Stimulated activated CD8-positive, alpha-beta memory T cell treated with anti-CD3 and anti-CD28 coated beads, Interleukin-7, amount 100 ng/mL, for 4 hours (primary cell): ENCODE data around the gene CXCR6.

ENCODE experiments used
- DNase-seq, 2 donors: peaks; one replicate each; pipeline ENCODE4 v3.0.0-alpha.2; 2020; ENCODE audit warnings: low read depth in 2 of 2

CXCR6 gene

GRCh38 chr3:45943207-45943846, at the start of gene CXCR6:
TSS of gene CXCR6 (plus strand) at chr3:45943464. CDS start at chr3:45946482, 3,018 bp downstream.
- peak; percentile 36 to 50 for DNase-seq

- no peak for DNase-seq
These were observed 49.2 kb upstream of the CXCR6 start for GRCh38 chr3:45894015-45894414.

DNA sequence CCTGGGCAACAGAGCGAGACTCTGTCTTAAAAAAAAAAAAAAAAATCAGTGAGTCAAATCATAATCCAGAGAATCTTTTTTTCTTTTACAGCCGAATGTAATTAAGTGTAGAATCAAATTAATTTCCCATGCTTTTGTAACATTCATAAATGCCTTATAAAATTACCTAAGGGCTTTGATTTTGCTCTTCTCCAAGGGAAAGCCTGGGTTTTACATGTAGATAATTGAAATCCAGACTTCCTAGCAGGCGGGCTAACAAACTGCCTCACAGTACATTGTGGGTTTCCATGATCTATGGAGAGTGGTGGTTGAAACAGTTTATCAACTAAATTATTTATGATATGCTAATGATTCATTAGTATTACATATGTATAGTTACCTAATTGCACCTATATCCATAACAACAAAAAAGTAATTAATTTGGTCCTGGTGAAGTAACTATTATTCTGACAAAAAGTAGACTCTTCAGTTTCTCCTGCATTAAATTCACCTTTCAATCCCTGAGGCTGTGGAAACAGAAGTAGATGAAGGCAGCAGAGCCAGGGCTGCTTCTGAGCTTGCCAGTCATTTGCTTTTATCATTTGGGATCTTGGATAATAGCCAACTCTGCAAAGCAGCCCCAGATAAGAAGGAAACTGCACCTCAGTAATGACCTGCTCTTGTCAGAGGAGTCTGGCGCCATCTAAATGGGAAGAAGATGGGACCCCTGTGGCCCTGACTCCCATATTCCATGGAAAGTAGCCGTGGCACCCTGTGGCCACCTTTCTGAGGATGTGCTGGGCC, 47.4 kb upstream of the CXCR6 start:
- DNase-seq, result no peak

DNA sequence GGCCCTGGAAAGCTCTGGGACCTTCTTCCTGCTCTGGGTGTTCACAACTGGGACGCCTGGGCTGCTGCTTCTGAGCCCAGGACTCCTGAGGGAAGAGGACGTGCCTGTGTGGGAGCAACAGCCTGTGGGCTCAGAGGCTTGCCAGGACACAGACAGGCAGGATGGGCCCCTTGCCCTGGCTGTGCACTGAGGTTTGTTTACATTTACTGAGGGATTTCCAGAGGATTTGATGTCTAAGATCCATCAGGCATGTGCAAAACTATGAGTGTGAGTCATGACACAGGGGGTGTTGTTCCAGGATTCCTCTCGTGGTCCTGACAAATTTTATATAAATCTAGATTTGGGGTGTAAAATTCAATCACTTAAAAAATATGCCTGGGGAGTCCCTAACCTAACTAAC, 46.3 kb upstream of the CXCR6 start:
- DNase-seq, result no peak

GRCh38 chr3:45904931-45905330, 38.3 kb upstream of the CXCR6 start:
- no peak for DNase-seq

DNA sequence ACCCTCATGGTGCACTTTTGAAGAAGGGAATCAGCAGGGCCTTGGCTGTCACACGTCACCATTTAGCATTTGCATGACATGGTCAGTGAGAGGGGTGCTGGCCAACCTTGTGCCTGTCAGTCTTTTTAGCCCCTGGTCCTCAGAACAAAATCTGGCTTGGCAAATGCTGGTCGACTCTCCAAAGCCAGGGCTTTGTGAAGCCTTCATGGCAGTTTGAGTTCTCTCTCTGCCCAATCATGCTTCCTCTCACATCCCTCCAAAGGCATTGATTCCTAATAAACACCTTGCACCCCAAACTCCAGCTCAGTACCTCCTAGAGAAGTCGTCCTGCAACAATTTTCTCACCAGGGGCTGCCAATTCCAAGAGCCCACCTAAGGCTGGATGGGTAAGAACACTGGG, 37.5 kb upstream of the CXCR6 start:
- DNase-seq, result no peak

DNA sequence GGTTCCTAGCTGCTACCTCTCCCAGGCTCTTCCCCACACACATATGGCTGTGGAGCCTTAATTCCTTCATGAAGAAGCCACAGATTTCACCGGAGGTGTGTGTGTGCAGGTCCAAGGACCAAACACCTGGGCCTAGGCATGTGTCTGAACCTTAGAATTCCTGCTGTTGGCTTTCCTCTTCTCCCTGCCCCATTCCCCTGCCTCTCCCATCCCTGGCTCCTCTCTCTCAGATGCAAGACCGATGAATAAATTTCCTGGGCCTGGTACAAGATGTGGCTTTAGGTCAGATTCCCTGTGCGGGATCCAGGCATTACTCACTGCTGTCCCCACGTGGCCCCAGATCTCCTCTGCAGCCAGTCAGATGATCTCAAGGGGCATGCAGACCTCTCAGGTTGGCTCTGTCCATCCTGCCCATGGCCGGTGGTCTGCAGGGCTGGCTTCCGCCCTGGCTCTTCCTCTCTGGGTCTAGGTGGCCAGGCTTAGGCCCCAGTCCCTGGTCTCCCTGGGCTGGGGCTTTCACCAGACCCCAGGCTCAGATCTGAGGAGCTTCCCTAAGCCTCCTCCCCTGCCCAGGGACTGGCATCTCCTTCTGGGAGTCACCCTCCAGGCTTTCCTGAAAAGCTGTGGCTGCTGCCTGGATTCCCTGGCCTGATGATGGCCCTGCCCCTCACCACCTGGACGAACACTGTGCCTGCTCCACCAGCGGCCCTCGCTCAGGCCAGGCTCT, 36.4 kb upstream of the CXCR6 start:
- no peak for DNase-seq

DNA sequence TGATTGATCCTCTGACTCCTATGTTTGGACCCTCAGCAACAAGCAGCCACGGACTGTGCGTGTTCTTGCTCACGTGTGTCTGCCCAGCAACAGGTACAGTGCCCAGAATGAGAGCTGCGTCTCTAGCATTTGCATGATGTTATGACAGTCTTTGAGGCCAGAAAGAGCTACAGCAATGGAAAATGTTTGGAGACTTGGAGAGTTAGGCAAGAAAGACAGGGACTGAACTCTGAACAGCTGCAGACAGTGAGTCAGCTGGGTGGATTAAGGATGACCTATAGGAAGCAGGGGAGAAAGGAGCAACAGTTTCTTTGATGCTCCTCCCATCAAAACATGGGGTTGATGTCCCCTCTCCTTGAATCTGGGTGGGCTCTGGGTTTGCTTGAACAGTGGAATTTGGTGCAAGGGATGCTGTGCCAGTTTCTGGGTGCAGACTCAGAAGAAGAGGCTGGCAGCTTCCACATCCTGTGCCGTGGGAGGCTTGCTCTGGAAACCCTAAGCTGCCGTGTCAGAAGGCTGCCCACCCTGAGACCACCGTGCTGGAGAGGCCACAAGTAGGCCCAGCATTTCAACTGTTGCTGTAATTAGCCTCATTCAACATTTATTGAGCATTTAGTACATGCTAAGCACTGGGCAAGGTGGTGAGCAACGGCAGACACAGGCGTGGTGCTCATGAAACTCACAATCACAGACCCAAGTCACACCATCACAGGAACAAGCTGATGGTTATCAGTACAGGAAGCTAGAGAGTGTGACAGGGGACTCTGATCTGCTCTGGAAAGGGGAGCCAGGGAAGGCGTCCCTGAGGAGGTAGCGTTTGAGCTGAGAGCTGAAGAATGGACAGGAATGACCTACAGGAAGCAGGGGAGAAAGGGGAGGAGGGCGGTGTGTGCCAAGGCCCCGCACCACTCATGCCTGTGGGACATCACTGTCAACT, 35.2 kb upstream of the CXCR6 start:
- no peak for DNase-seq

- DNase-seq, result no peak
These were observed 34.5 kb upstream of the CXCR6 start for GRCh38 chr3:45908761-45909160.

DNA sequence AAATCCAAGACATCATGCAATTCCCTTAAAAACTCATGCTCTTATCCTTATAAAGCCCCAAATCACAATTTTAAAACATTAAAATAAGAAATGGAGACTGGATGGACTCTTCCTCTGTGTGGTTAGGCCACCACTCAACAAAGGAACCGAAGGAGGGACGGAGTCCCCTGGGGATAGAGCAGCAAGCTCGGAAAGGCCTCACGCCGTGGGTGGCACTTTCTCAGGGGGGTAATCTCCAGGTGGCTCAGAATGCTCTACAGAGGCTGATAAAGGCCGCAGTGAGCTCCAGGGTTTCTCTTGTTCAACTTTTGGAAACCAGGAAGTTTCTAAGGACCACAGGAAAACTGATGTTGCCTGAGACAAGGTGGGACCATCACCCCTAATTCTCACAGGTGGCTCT, 33.7 kb upstream of the CXCR6 start:
- no peak for DNase-seq

DNA sequence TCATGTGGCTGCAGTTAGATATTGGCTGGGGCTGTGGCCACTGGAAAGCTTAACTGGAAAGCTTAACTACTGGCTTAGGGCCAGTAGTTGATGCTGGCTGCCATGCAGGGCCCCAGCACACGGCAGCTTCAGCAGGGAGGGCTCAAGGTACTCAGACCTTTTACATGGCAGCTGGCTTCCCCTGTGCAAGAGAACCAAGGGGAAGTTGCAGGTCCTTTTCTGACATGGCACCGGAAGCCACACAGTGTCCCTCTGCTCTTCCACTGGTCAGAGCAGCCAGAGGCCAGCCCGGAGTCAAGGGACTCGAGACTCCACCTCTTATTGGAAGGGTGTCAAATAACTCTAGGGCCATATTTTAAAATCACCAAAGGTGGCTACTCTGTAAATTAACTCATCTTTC, 32.4 kb upstream of the CXCR6 start:
- no peak for DNase-seq

GRCh38 chr3:45911511-45912226, 31.6 kb upstream of the CXCR6 start:
- no peak for DNase-seq

- no peak for DNase-seq
These were observed 30.8 kb upstream of the CXCR6 start for GRCh38 chr3:45912435-45912834.

GRCh38 chr3:45914362-45915058, 28.8 kb upstream of the CXCR6 start:
- no peak for DNase-seq

DNA sequence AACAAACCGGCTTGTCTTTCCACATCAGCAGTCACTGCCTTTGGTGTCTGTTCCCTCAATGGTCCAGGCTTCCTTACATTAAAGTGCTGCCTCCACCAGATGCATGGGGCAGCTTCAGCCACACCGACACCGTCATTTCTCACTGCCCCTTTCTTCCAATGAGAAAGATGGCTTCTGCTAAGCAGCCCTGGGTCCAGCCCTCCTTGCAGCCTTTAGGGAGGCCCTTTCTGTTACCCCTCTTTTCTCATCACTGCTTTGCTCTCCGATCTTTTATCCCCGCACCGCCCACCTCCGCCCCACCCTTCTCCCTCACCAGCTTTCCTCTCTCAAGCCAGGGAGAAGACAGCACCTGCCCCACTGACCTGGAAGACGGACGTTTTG, 28.2 kb upstream of the CXCR6 start:
- no peak for DNase-seq

- DNase-seq, result peak; percentile 77 to 84
These were observed 27.6 kb upstream of the CXCR6 start for GRCh38 chr3:45915518-45916231.

- no peak for DNase-seq
These were observed 25.9 kb upstream of the CXCR6 start for GRCh38 chr3:45917146-45917898.

GRCh38 chr3:45921158-45922038, 21.9 kb upstream of the CXCR6 start:
- DNase-seq, result no peak
